Activated CD8-positive, alpha-beta T cell treated with anti-CD3 and anti-CD28 coated beads for 36 hours (primary cell): Measurements from ENCODE around the gene TVP23A. TPM values are rescaled to one million over a fixed set of nuclear protein-coding genes. Genes with fewer than 3 reads are reported as not detected.

Experiments used
- ATAC-seq: fragments of 200-7000 bp; cut with Tn5 transposase; one replicate; pipeline ENCODE4 v1.10.0; 2021; ENCODE audit warnings: mild to moderate bottlenecking, moderate library complexity
- CTCF ChIA-PET: fragments of 350-600 bp; sonication (Branson Sonifier 250); formaldehyde crosslinking; loops from one replicate; lab custom pipeline; 2021; ENCODE audit warnings: antibody characterized with exemption; lab: Charles Lee
- POLR2A ChIA-PET: fragments of 350-600 bp; sonication (Branson Sonifier 250); formaldehyde crosslinking; loops from one replicate; lab custom pipeline; 2021; ENCODE audit warnings: antibody characterized with exemption; lab: Charles Lee
- DNase-seq: peaks from one replicate; pipeline ENCODE4 v3.0.0-alpha.2; 2020
- H3K27ac Mint-ChIP-seq: one replicate; pipeline ENCODE4 v1.8.0; 2021; ENCODE audit warnings: mild to moderate bottlenecking, mixed read lengths
- H3K27me3 Mint-ChIP-seq: one replicate; pipeline ENCODE4 v1.8.0; 2021; ENCODE audit warnings: mixed read lengths
- H3K36me3 Mint-ChIP-seq: one replicate; pipeline ENCODE4 v1.8.0; 2021; ENCODE audit warnings: low read depth, mixed read lengths
- H3K4me1 Mint-ChIP-seq: one replicate; pipeline ENCODE4 v1.8.0; 2021; ENCODE audit warnings: low read depth, mixed read lengths
- H3K4me3 Mint-ChIP-seq: one replicate; pipeline ENCODE4 v1.8.0; 2021; ENCODE audit warnings: mild to moderate bottlenecking, moderate library complexity, mixed read lengths
- H3K9me3 Mint-ChIP-seq: one replicate; pipeline ENCODE4 v1.8.0; 2021; ENCODE audit warnings: mixed read lengths
- intact Hi-C: fragments of 100-400 bp; cut with micrococcal nuclease; formaldehyde crosslinking; loops from one replicate; pipeline ENCODE4 v1.10.0; 2022
- total RNA-seq, 2 experiments: library from RNA; stranded (reverse); gene quantifications; one replicate each; pipeline ENCODE4 v1.2.3, GENCODE V29; 2021
- TF ChIP-seq, protein P1 (sequence below): fragments of 200-600 bp; IDR thresholded peaks from one replicate; pipeline ENCODE4 v1.8.0; 2022; ENCODE audit warnings: antibody characterized with exemption, mild to moderate bottlenecking

TVP23A gene
- total RNA-seq, 2 experiments from 2014 or later: not detected

DNA sequence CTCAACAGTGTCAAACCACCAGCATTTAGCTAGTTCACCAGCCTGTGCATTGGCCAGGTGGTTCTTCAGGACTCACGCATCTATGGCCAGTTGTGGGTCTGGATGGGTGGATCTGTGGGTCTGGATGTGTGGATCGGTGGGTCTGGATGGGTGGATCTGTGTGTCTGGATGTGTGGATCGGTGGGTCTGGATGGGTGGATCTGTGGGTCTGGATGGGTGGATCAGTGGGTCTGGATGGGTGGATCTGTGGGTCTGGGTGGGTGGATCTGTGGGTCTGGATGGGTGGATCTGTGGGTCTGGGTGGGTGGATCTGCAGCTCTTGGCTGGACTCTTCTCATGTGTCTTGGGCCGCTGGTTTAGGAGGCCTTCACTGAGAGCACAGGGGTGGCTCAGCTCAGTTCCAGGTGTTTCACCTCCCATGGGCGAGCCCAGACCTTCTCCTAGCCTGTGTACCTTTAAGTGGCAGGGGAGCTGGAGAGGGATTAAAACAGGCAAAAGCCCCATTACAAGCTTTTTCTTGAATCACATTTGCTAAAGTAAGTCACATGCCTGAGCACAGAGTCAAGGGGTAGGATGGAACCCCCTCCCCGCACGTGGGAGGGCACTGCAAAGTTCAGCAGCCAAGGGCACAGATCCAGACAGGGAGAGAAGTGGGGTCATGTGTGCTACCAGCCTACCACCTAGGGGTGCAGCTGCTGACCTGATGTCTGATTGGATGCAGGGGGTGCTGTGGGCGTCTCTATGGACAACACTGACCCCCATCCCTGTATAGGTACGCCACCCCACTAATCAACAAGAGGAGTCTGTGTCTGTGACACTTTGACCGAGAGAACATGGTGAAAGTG, 78.4 kb downstream of the TVP23A start:
- ATAC-seq: no peak
- TF ChIP-seq, protein P1, sequence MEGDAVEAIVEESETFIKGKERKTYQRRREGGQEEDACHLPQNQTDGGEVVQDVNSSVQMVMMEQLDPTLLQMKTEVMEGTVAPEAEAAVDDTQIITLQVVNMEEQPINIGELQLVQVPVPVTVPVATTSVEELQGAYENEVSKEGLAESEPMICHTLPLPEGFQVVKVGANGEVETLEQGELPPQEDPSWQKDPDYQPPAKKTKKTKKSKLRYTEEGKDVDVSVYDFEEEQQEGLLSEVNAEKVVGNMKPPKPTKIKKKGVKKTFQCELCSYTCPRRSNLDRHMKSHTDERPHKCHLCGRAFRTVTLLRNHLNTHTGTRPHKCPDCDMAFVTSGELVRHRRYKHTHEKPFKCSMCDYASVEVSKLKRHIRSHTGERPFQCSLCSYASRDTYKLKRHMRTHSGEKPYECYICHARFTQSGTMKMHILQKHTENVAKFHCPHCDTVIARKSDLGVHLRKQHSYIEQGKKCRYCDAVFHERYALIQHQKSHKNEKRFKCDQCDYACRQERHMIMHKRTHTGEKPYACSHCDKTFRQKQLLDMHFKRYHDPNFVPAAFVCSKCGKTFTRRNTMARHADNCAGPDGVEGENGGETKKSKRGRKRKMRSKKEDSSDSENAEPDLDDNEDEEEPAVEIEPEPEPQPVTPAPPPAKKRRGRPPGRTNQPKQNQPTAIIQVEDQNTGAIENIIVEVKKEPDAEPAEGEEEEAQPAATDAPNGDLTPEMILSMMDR: no peak
- Mint-ChIP-seq H3K27ac (peak overlapping the region; percentile 21), H3K4me3 (no peak overlapping the region), H3K4me1 (peaks cover 43% of the 10 kb centered on the region), H3K36me3 (peaks cover 3% of the 10 kb centered on the region), H3K27me3 (no peaks in the 10 kb centered on the region), H3K9me3 (no peaks in the 10 kb centered on the region)
- intact Hi-C loops: loop anchor here (5.0 to 10.0 kb wide), 2 partner anchors 75 to 177 kb away; no protein-coding TSS in a partner anchor
- ChIA-PET POLR2A (interaction anchor here (0.6 kb wide), 1 partner anchor 195 kb away, joined by 3 read pairs; no protein-coding TSS in a partner anchor), CTCF (interaction anchor here (1.1 to 6.8 kb wide), 2 partner anchors 179 to 225 kb away, joined by 4 to 74 read pairs; no protein-coding TSS in a partner anchor)
- no peak for DNase-seq

DNA sequence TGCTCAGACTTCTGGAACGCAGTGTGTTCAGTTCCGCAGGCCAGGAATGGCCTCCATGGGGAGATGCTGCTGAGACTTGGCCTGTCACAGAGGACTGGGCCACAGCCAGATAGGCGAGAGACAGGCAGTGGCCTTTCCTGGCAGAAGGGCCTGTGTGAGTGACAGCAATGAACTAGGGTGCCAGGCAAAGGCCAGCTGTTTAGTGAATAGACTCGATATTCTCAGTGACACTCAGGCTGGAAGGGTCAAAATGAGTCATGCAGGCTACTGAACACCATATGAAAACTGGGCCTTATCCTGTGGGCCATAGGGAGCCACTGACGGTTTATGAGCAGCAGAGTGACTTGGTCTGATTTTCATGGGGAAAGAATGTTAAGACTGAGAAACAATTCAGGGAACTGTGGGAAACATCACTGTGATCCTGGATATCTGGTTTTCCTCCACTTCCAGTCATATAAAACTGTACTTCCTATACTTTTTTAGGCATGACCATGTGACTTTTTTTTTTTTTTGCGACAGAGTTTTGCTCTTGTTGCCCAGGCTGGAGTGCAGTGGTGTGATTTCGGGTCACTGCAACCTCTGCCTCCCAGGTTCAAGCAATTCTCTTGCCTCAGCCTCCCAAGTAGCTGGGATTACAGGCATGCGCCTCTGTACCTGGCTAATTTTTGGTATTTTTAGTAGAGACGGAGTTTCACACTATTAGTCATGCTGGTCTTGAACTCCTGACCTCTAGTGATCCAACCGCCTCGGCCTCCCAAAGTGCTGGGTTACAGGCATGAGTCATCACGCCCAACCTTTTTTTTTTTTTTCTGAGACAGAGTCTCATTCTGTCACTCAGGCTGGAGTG, 80.1 kb downstream of the TVP23A start:
- TF ChIP-seq, protein P1: no peak
- Mint-ChIP-seq H3K27ac (no peak overlapping the region), H3K4me3 (no peak overlapping the region), H3K27me3 (no peaks in the 10 kb centered on the region), H3K4me1 (peaks cover 38% of the 10 kb centered on the region), H3K36me3 (no peaks in the 10 kb centered on the region), H3K9me3 (no peaks in the 10 kb centered on the region)
- ATAC-seq: peak; percentile 51
- POLR2A ChIA-PET: no interaction called here
- CTCF ChIA-PET: interaction anchor here (1.2 to 6.8 kb wide), 6 partner anchors 18 to 234 kb away, joined by 3 to 74 read pairs (median 14); no protein-coding TSS in a partner anchor
- DNase-seq: peak; percentile 78
- intact Hi-C loops: loop anchor here (10.0 kb wide), 1 partner anchor 74 kb away; no protein-coding TSS in a partner anchor

DNA sequence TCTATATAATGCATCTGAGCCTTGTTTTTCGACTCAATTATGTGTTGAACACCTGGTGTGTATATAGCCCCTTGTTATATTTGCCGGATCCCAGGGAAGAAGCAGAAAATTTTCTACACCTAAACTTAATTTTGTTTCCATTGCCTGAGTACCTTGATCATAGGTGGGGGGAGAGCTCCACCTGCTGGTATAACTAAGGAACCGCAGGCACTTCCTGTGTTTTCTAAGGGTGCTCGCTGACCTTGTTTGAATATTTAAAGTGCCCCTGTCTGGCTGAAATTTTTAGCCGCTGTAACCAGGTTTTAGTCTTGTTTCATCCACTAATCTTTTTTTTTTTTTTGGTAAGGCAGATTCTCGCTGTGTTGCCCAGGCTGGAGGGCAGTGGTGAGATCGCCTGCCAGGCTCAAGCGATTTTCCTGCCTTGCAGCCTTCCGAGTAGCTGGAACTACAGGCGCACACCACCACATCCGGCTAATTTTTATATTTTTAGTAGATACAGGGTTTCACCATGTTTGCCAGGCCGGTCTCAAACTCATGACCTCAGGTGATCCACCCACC, 81.4 kb downstream of the TVP23A start:
- Mint-ChIP-seq H3K9me3 (peaks cover 3% of the 10 kb centered on the region), H3K4me3 (peak overlapping the region; percentile 33), H3K27ac (peak overlapping the region; percentile 59), H3K27me3 (no peaks in the 10 kb centered on the region), H3K4me1 (peaks cover 32% of the 10 kb centered on the region), H3K36me3 (no peaks in the 10 kb centered on the region)
- ChIA-PET POLR2A (interaction anchor here (0.6 kb wide), 2 partner anchors 61 to 222 kb away, joined by 3 read pairs; no protein-coding TSS in a partner anchor), CTCF (interaction anchor here (0.6 to 6.8 kb wide), 13 partner anchors 20 to 422 kb away, joined by 3 to 74 read pairs (median 3); no protein-coding TSS in a partner anchor)
- peak; percentile 68 for DNase-seq
- intact Hi-C loops: loop anchor here (2.0 to 10.0 kb wide), 2 partner anchors 72 to 222 kb away; no protein-coding TSS in a partner anchor
- TF ChIP-seq, protein P1: peak; percentile 93
- ATAC-seq: peak; percentile 63

DNA sequence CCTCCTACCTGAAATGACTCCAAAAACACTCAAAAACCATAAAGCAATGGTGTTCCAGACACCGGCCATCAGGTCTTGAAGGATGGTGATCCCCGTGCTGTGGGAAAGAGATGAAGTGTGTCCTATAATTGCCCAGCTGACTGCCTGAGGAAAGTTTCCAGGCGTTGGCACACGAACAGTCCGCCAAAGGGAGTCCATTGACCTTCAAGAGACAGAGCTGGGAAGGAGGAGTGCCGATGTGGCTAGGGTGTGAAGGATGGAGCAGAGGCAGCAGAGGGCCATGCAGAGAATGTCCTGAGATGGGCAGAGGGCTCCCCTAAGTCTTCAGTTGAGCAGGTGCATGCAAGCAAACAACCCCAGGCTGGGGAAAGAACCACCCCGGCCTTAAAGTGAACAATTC, 86.8 kb downstream of the TVP23A start:
- ChIA-PET POLR2A (no interaction called here), CTCF (interaction anchor here (0.7 to 1.7 kb wide), 3 partner anchors 187 to 217 kb away, joined by 3 to 11 read pairs (median 4); no protein-coding TSS in a partner anchor)
- H3K27me3 Mint-ChIP-seq: no peaks in the 10 kb centered on the region
- intact Hi-C loops: loop anchor here (10.0 kb wide), 1 partner anchor 67 kb away; no protein-coding TSS in a partner anchor
- H3K36me3 Mint-ChIP-seq: no peaks in the 10 kb centered on the region
- no peak overlapping the region for H3K27ac Mint-ChIP-seq
- H3K9me3 Mint-ChIP-seq: peaks cover 3% of the 10 kb centered on the region
- H3K4me1 Mint-ChIP-seq: no peaks in the 10 kb centered on the region
- H3K4me3 Mint-ChIP-seq: no peak overlapping the region
- DNase-seq (no peak), ATAC-seq (no peak)
- TF ChIP-seq, protein P1: no peak
